Neuron (in vitro differentiated cells): ENCODE measurements around the gene ITIH5.
"Not testable (repeated sequence)": the region's sequence is repeated elsewhere in the genome, so short reads cannot be mapped to it uniquely, and the experiment has no call there.

Experiments used
- H2AFZ ChIP-seq: one replicate; pipeline ENCODE4 v1.6.1; 2013; ENCODE audit warnings: low read depth, mild to moderate bottlenecking, inconsistent platforms, low read length, moderate library complexity
- H3K27me3 ChIP-seq: one replicate; pipeline ENCODE4 v1.6.1; 2013; ENCODE audit warnings: low read length; ENCODE audit not compliant: insufficient read depth
- H3K36me3 ChIP-seq: one replicate; pipeline ENCODE4 v1.6.1; 2013; ENCODE audit warnings: low read length; ENCODE audit not compliant: insufficient read depth
- H3K4me1 ChIP-seq: one replicate; pipeline ENCODE4 v1.6.1; 2013; ENCODE audit warnings: low read length; ENCODE audit not compliant: insufficient read depth
- H3K4me3 ChIP-seq: 2 replicates; pipeline ENCODE4 v1.5.1; 2013; ENCODE audit warnings: mild to moderate bottlenecking, low read length, moderate library complexity
- H3K9me3 ChIP-seq: one replicate; pipeline ENCODE4 v1.6.1; 2013; ENCODE audit warnings: low read length

ITIH5 gene

GRCh38 chr10:7672341-7673134 lies 5.8 kb upstream of the ITIH5 start:
- H3K36me3 ChIP-seq: no peaks in the 10 kb centered on the region
- peaks cover 30% of the 10 kb centered on the region for H3K27me3 ChIP-seq
- no peak overlapping the region for H3K4me3 ChIP-seq
- H2AFZ ChIP-seq: no peak overlapping the region
- H3K9me3 ChIP-seq: no peaks in the 10 kb centered on the region
- H3K4me1 ChIP-seq: no peaks in the 10 kb centered on the region

- Histone ChIP-seq H3K27me3 (peaks cover 47% of the 10 kb centered on the region), H3K4me3 (no peak overlapping the region), H3K9me3 (no peaks in the 10 kb centered on the region), H2AFZ (no peak overlapping the region), H3K4me1 (no peaks in the 10 kb centered on the region), H3K36me3 (no peaks in the 10 kb centered on the region)
Observed at GRCh38 chr10:7670157-7670556, 3.4 kb upstream of the ITIH5 start.

DNA sequence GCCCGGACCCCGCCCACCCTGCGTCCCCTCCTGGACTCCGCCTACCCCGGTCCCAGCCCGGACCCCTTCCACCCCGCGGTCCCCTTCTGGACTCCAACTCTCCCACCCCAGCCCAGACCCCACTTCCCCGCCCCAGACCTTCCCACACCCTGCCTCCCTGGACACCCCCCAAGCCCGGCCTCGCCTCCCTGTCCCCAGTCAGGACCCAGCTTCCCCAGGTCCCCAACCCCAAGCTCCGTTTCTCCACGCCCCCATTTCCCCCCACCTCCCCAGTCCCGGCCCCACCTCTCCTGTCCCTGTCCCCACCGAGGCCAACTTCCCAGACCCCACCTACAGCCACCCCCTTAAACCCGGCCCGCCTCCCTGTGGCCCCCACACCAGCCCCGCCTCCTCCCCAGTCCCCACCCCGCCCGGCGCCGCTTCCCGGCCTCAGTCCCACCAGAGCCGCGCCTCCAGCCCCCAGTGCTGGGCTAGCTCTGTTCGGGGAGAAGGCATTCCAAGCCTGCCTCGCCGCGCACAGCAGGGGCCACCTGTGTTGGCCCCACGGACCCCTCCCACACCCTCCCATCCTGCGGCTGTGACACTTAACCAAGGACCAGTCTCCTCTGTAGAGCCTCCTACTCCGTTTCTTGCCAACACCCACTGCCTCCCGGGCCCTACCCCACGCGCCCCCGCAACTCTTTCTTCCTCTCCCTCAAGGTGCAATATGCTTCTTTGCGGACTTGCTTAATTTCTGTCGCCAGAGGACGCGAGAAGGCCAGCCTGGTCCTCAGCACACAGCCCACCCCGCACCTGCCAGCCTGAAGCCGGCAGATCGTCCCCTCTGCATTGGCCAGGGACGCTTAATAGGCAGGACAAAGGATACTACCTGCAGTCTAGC lies 736 bp upstream of the ITIH5 start:
- Histone ChIP-seq H2AFZ (no peak overlapping the region), H3K27me3 (peaks cover 55% of the 10 kb centered on the region)

GRCh38 chr10:7665767-7666166 lies 999 bp downstream of the ITIH5 start:
- Histone ChIP-seq H3K36me3 (no peaks in the 10 kb centered on the region), H3K27me3 (peaks cover 56% of the 10 kb centered on the region), H3K4me1 (no peaks in the 10 kb centered on the region), H3K4me3 (no peak overlapping the region), H2AFZ (no peak overlapping the region), H3K9me3 (no peaks in the 10 kb centered on the region)

More for the DNA sequence above, 736 bp upstream of the ITIH5 start:
- Histone ChIP-seq H3K4me1 (no peaks in the 10 kb centered on the region), H3K4me3 (no peak overlapping the region), H3K9me3 (no peaks in the 10 kb centered on the region), H3K36me3 (no peaks in the 10 kb centered on the region)

GRCh38 chr10:7664707-7665106 lies 2.1 kb downstream of the ITIH5 start:
- Histone ChIP-seq H2AFZ (no peak overlapping the region), H3K9me3 (no peaks in the 10 kb centered on the region), H3K36me3 (no peaks in the 10 kb centered on the region), H3K4me1 (no peaks in the 10 kb centered on the region), H3K27me3 (peaks cover 48% of the 10 kb centered on the region), H3K4me3 (no peak overlapping the region)

- H3K9me3 ChIP-seq: no peaks in the 10 kb centered on the region
- peaks cover 27% of the 10 kb centered on the region for H3K27me3 ChIP-seq
- no peaks in the 10 kb centered on the region for H3K36me3 ChIP-seq
- no peak overlapping the region for H3K4me3 ChIP-seq
- no peak overlapping the region for H2AFZ ChIP-seq
- no peaks in the 10 kb centered on the region for H3K4me1 ChIP-seq
Observed at GRCh38 chr10:7662522-7662921, 4.2 kb downstream of the ITIH5 start.

DNA sequence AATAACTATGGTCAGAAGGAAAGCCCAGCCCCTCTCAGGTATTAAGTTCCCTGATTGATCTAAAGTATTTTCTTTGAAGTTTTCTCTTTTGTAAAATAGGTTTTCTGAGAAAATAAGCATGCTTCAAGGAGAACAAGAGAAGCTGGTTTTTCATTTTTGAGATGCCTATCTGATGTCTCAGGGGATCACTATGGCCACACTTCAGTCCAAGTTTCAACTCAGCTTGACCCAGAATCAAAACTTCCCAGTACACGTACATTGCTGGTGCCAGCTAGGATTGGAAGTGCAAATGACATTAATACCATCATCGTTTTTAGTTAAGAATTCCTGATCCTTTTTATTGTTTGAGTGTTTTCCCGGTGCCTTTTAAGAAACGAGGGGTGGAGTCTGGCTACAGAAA lies 7.2 kb downstream of the ITIH5 start:
- Histone ChIP-seq H3K9me3 (no peaks in the 10 kb centered on the region), H3K36me3 (no peaks in the 10 kb centered on the region), H3K4me1 (no peaks in the 10 kb centered on the region), H3K27me3 (peaks cover 5% of the 10 kb centered on the region), H2AFZ (no peak overlapping the region), H3K4me3 (no peak overlapping the region)

- Histone ChIP-seq H3K4me3 (no peak overlapping the region), H2AFZ (no peak overlapping the region), H3K4me1 (no peaks in the 10 kb centered on the region), H3K27me3 (peaks cover 3% of the 10 kb centered on the region), H3K9me3 (no peaks in the 10 kb centered on the region), H3K36me3 (no peaks in the 10 kb centered on the region)
Observed at GRCh38 chr10:7657552-7657951, 9.2 kb downstream of the ITIH5 start.

DNA sequence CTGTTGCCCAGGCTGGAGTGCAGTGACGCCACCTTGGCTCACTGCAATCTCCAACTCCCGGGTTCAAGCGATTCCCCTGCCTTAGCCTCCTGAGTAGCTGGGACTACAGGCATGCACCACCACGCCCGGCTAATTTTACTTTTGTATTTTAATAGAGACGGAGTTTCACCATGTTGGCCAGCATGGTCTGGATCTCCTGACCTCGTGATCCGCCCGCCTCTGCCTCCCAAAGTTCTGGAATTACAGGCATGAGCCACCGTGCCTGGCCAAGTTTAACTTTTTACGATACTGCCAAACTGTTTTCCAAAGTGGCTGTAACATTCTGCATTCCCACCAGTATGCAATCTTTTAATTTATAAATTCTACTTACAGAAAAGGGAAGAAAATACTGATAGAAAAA lies 9.7 kb downstream of the ITIH5 start:
- H3K9me3 ChIP-seq, H3K36me3 ChIP-seq, H3K27me3 ChIP-seq, H3K4me3 ChIP-seq, H2AFZ ChIP-seq, H3K4me1 ChIP-seq: not testable (repeated sequence)

- Histone ChIP-seq H3K9me3 (no peaks in the 10 kb centered on the region), H3K36me3 (no peaks in the 10 kb centered on the region), H3K4me1 (no peaks in the 10 kb centered on the region), H2AFZ (no peak overlapping the region), H3K4me3 (no peak overlapping the region), H3K27me3 (no peaks in the 10 kb centered on the region)
Observed at GRCh38 chr10:7651853-7652470, 14.8 kb downstream of the ITIH5 start.

DNA sequence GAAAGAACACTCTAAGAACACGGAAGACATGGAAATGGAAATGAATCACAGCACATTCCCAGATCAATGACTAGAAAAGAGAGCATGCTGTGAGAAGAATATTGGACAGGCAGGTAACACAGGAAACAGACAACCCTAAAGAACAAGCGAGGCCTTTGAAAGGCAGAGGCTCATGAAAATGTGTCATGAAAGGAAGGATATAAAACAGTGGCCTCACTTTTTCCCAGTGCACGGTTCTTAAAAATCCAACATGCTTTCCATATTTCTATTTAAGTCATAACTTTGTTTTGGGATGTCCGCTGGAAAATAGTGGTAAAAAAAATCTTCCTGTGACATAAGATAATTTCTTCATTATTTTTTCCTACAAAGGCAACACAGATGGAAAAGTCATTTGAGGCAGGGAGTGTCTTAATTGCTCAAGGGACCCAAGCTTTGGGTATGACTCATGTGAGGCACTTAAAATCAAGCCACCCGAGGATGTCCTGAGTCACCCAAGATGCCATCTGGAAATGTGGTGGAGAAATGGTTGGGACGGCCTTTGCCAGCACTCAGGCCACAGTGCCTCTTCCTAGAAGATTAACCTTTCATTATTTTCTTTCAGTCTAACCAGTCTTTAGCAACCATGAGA lies 17.0 kb downstream of the ITIH5 start:
- Histone ChIP-seq H3K9me3 (no peaks in the 10 kb centered on the region), H3K27me3 (no peaks in the 10 kb centered on the region), H3K36me3 (no peaks in the 10 kb centered on the region), H3K4me3 (no peak overlapping the region), H2AFZ (no peak overlapping the region), H3K4me1 (no peaks in the 10 kb centered on the region)

DNA sequence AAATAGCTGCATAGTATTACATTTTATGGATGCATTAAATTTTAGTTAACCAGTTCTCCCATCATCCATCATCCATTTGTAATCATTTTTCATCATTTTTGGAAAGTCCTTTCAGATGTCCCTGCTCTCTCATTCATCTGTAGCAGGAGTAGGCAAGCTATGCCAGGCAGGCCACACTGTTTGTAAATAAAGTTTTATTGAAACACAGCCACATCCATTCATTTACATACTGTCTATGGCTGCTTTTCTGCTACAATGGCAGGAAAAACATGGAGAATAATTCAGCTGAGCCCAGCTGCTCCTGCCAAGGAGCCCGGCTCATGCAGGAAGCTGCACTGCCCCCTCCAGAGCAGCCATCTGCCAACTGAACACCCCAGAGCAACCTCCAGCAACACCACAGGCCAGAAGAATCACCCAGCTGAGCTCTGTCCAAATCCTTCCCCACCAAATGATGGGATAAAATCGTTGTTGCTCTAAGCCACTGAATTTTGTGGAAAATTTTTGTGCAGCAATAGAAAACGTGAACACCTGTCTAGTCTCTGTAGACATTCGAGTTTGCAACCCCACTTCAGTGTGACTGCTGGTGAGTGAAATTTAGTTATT lies 19.6 kb downstream of the ITIH5 start:
- no peak overlapping the region for H3K4me3 ChIP-seq

More for the DNA sequence above, 19.6 kb downstream of the ITIH5 start:
- Histone ChIP-seq H3K27me3 (no peaks in the 10 kb centered on the region), H3K9me3 (no peaks in the 10 kb centered on the region), H3K36me3 (no peaks in the 10 kb centered on the region), H3K4me1 (no peaks in the 10 kb centered on the region), H2AFZ (no peak overlapping the region)
